Hematopoietic multipotent progenitor cell treated with erythropoietin and hydrocortisone succinate and interleukin-3 and kit ligand, for 6 days (in vitro differentiated cells): Measurements from ENCODE around the gene GRIK3.

Source experiments
- DNase-seq: peaks from one replicate; pipeline ENCODE4 v3.0.0-alpha.2; 2015

Gene GRIK3

GRCh38 chr1:36752431-36752830, 281.9 kb downstream of the GRIK3 start:
- DNase-seq: no peak

- no peak for DNase-seq
These were observed 282.8 kb downstream of the GRIK3 start for GRCh38 chr1:36751525-36751924.

- DNase-seq: no peak
These were observed 285.8 kb downstream of the GRIK3 start for GRCh38 chr1:36748466-36748865.
